B cell (primary cell): ENCODE data around the gene TMC3. TPM values are rescaled to one million over a fixed set of nuclear protein-coding genes. Genes with fewer than 3 reads are reported as not detected.

ENCODE experiments used
- ATAC-seq: fragments of 200-7000 bp; cut with Tn5 transposase; one replicate; pipeline ENCODE4 v1.10.0; 2021; ENCODE audit warnings: low read depth, mild to moderate bottlenecking, moderate number of reproducible peaks, moderate library complexity
- CTCF ChIA-PET: fragments of 350-600 bp; sonication (Branson Sonifier 250); formaldehyde crosslinking; loops from one replicate; lab custom pipeline; 2021; ENCODE audit warnings: antibody characterized with exemption, inconsistent platforms; lab: Charles Lee
- POLR2A ChIA-PET: fragments of 350-600 bp; sonication (Branson Sonifier 250); formaldehyde crosslinking; loops from one replicate; lab custom pipeline; 2021; ENCODE audit warnings: antibody characterized with exemption; lab: Charles Lee
- DNase-seq: peaks from one replicate; pipeline ENCODE4 v3.0.0; 2013
- H2AFZ ChIP-seq: 2 replicates; pipeline ENCODE4 v1.6.1; 2012; ENCODE audit warnings: mild to moderate bottlenecking, low read depth, low read length; ENCODE audit not compliant: insufficient read depth, poor library complexity, severe bottlenecking
- H3K27ac ChIP-seq, 2 donors: 1 replicate in 1 of 2; 2 replicates in 1 of 2; pipeline ENCODE4 v1.5.1; 2012 to 2013; ENCODE audit warnings: low read length in 2 of 2, mild to moderate bottlenecking in 2 of 2, moderate library complexity in 1 of 2
- H3K27me3 ChIP-seq, 4 experiments: fragments of 200-600 bp in 1 of 4; sonication (generic) in 1 of 4; replicated peaks in 1 of 4; 1 replicate in 2 of 4; 2 replicates in 2 of 4; pipeline versions ENCODE4 v1.6.1 to v1.7.0; 2013 to 2016; ENCODE audit warnings: low read length in 3 of 4, mild to moderate bottlenecking in 2 of 4, mixed read lengths in 1 of 4, moderate library complexity in 1 of 4; ENCODE audit not compliant: insufficient read depth in 4 of 4, control insufficient read depth in 3 of 4; ENCODE audit errors: control extremely low read depth in 1 of 4
- H3K36me3 ChIP-seq, 2 experiments: replicated peaks in 1 of 2; 1 replicate in 1 of 2; 2 replicates in 1 of 2; pipeline versions ENCODE4 v1.6.1 to v1.7.1; 2013; ENCODE audit warnings: low read length in 1 of 2; ENCODE audit not compliant: insufficient read depth in 2 of 2, control insufficient read depth in 1 of 2; ENCODE audit errors: control extremely low read depth in 1 of 2, extremely low read depth in 1 of 2
- H3K4me1 ChIP-seq, 2 donors: fragments of 200-600 bp in 1 of 2; sonication (generic) in 1 of 2; 1 replicate in 1 of 2; 2 replicates in 1 of 2; pipeline versions ENCODE4 v1.5.1 to v1.6.1; 2013 to 2017; ENCODE audit warnings: low read length in 2 of 2; ENCODE audit not compliant: control insufficient read depth in 2 of 2, insufficient read depth in 2 of 2
- H3K4me2 ChIP-seq: replicated peaks from 2 replicates; pipeline ENCODE3; 2012; ENCODE audit warnings: mild to moderate bottlenecking, low read depth, low read length; ENCODE audit not compliant: poor library complexity, severe bottlenecking
- H3K4me3 ChIP-seq, 5 experiments: fragments of 200-600 bp in 1 of 5; sonication (generic) in 1 of 5; 1 replicate in 3 of 5; 2 replicates in 2 of 5; pipeline versions ENCODE4 v1.5.1 to v1.7.0; 2011 to 2016; ENCODE audit warnings: low read length in 4 of 5, mild to moderate bottlenecking in 4 of 5, low read depth in 2 of 5, control low read depth in 1 of 5, moderate library complexity in 1 of 5; ENCODE audit not compliant: insufficient read depth in 1 of 5; ENCODE audit errors: control extremely low read depth in 1 of 5, extremely low read depth in 1 of 5
- H3K79me2 ChIP-seq: fragments of 200-600 bp; sonication (generic); one replicate; pipeline ENCODE4 v1.6.0; 2016; ENCODE audit warnings: low read length; ENCODE audit not compliant: control insufficient read depth, insufficient read depth
- H3K9ac ChIP-seq: fragments of 200-600 bp; sonication (generic); 2 replicates; pipeline ENCODE4 v1.6.1; 2017; ENCODE audit warnings: mild to moderate bottlenecking, low read length, moderate library complexity
- H3K9me3 ChIP-seq, 3 donors: one replicate each; pipeline versions ENCODE4 v1.6.1 to v1.7.1; 2013; ENCODE audit warnings: low read length in 2 of 3; ENCODE audit not compliant: control insufficient read depth in 2 of 3, insufficient read depth in 1 of 3; ENCODE audit errors: control extremely low read depth in 1 of 3
- H4K20me1 ChIP-seq: 2 replicates; pipeline ENCODE4 v1.6.0; 2012; ENCODE audit warnings: mild to moderate bottlenecking, low read length; ENCODE audit not compliant: insufficient read depth, control insufficient read depth, poor library complexity, severe bottlenecking
- H3K27ac Mint-ChIP-seq: one replicate; pipeline ENCODE4 v1.8.0; 2021; ENCODE audit warnings: mixed read lengths
- H3K27me3 Mint-ChIP-seq: one replicate; pipeline ENCODE4 v1.8.0; 2021; ENCODE audit warnings: mixed read lengths
- H3K4me1 Mint-ChIP-seq: one replicate; pipeline ENCODE4 v1.8.0; 2021; ENCODE audit warnings: mixed read lengths
- H3K4me3 Mint-ChIP-seq: one replicate; pipeline ENCODE4 v1.8.0; 2021; ENCODE audit warnings: mixed read lengths
- H3K9me3 Mint-ChIP-seq: one replicate; pipeline ENCODE4 v1.8.0; 2022; ENCODE audit warnings: mixed read lengths; ENCODE audit not compliant: insufficient read depth
- EZH2 ChIP-seq: IDR thresholded peaks from 2 replicates; pipeline ENCODE4 v1.6.1; 2012; ENCODE audit warnings: borderline replicate concordance, low read depth, mild to moderate bottlenecking, moderate library complexity, low read length; ENCODE audit not compliant: insufficient read depth, poor library complexity, severe bottlenecking
- WGBS: methylation state at CpG from one replicate; pipeline ENCODE4 v1.1.5; 2013; ENCODE audit warnings: missing lambda C conversion rate; ENCODE audit not compliant: insufficient coverage; 5-methylcytosine and 5-hydroxymethylcytosine counted together
- intact Hi-C: fragments of 100-400 bp; cut with micrococcal nuclease; formaldehyde crosslinking; loops from one replicate; pipeline ENCODE4 v1.10.0; 2022
- polyA plus RNA-seq: library from polyadenylated mRNA; depleted of rRNA; stranded (reverse); fragments of >200 nt; gene quantifications from 2 replicates; pipeline ENCODE4 v1.2.3, GENCODE V29; 2012
- total RNA-seq, 2 donors: library from RNA; stranded (reverse); fragments of 120-200 nt in 1 of 2; gene quantifications; 1 replicate in 1 of 2; 2 replicates in 1 of 2; pipeline versions ENCODE4 v1.2.3 to v1.2.4, GENCODE V29; 2013 to 2022
- TF ChIP-seq, protein P1 (sequence below): fragments of 200-600 bp; IDR thresholded peaks from one replicate; pipeline ENCODE4 v1.8.0; 2022; ENCODE audit warnings: antibody characterized with exemption, mild to moderate bottlenecking

The TMC3 gene
- total and polyA plus RNA-seq, 2 donors (not counting 1 experiment from before 2014, with no cell fraction given) = not detected

DNA sequence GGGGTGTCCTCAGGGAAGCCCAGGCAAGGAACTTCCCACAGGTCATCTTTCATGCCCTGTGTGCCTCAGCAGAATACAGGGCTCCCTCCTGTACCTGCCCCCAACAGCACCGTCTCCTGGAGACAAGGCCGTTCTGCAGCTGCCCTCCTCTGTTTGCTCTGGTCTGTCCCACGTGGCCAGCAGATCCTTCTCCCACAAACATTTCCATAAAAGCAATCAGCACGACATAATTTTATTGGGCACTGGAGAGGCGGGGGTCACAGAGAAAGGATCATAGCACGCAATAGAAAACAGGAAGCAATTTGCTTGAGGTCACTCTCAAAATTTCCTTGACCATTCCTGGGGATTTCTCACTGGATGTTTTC, 79.5 kb downstream of the TMC3 start:
- H3K27me3 Mint-ChIP-seq = no peaks in the 10 kb centered on the region
- H3K27ac ChIP-seq = peak overlapping the region; percentile 95 to 98
- H3K4me3 ChIP-seq = peak overlapping the region; percentile 16 to 86 (median 75)
- 16% methylated on average over 6 of the region's 6 CpGs for WGBS
- no peak for ATAC-seq
- H3K4me1 ChIP-seq = peaks cover 52 to 83% of the 10 kb centered on the region in 2 donors
- no peaks in the 10 kb centered on the region for H3K9me3 ChIP-seq
- CTCF ChIA-PET = interaction anchor here (1.3 to 8.7 kb wide), 7 partner anchors 9 to 106 kb away, joined by 5 to 146 read pairs (median 59); no protein-coding TSS in a partner anchor
- H3K4me1 Mint-ChIP-seq = peaks cover 90% of the 10 kb centered on the region
- H3K27me3 ChIP-seq = no peaks in the 10 kb centered on the region
- POLR2A ChIA-PET = interaction anchor here (1.4 to 6.9 kb wide), 4 partner anchors 9 to 30 kb away, joined by 8 to 63 read pairs (median 36); partner anchors contain the start of gene STARD5
- peak overlapping the region; percentile 100 for H3K4me3 Mint-ChIP-seq
- H3K4me2 ChIP-seq = peak overlapping the region; percentile 93
- H3K27ac Mint-ChIP-seq = peak overlapping the region; percentile 98
- H4K20me1 ChIP-seq = peaks cover 6% of the 10 kb centered on the region
- no peak for TF ChIP-seq EZH2
- TF ChIP-seq, protein P1, sequence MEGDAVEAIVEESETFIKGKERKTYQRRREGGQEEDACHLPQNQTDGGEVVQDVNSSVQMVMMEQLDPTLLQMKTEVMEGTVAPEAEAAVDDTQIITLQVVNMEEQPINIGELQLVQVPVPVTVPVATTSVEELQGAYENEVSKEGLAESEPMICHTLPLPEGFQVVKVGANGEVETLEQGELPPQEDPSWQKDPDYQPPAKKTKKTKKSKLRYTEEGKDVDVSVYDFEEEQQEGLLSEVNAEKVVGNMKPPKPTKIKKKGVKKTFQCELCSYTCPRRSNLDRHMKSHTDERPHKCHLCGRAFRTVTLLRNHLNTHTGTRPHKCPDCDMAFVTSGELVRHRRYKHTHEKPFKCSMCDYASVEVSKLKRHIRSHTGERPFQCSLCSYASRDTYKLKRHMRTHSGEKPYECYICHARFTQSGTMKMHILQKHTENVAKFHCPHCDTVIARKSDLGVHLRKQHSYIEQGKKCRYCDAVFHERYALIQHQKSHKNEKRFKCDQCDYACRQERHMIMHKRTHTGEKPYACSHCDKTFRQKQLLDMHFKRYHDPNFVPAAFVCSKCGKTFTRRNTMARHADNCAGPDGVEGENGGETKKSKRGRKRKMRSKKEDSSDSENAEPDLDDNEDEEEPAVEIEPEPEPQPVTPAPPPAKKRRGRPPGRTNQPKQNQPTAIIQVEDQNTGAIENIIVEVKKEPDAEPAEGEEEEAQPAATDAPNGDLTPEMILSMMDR = no peak
- no peak overlapping the region for H2AFZ ChIP-seq
- DNase-seq = no peak
- H3K9me3 Mint-ChIP-seq = no peaks in the 10 kb centered on the region
- peaks cover 92% of the 10 kb centered on the region for H3K79me2 ChIP-seq
- peaks cover 12 to 32% of the 10 kb centered on the region in 2 experiments for H3K36me3 ChIP-seq
- intact Hi-C loops = no loop called here
- peak overlapping the region; percentile 95 for H3K9ac ChIP-seq
